MM.1S (cell line): ENCODE data around the gene B4GALT3.

Experiments used
- EZH2 ChIP-seq: fragments of 300-600 bp; sonication (generic); optimal IDR thresholded peaks from 2 replicates; pipeline ENCODE3; 2017; ENCODE audit warnings: low read depth, mild to moderate bottlenecking, antibody characterized with exemption, low read length, mixed read lengths
- TF ChIP-seq, protein P1 (sequence below): fragments of 300-600 bp; sonication (generic); IDR thresholded peaks from 2 replicates; pipeline ENCODE4 v1.5.1; 2016; ENCODE audit warnings: antibody characterized with exemption, low read length, mixed read lengths

DNA sequence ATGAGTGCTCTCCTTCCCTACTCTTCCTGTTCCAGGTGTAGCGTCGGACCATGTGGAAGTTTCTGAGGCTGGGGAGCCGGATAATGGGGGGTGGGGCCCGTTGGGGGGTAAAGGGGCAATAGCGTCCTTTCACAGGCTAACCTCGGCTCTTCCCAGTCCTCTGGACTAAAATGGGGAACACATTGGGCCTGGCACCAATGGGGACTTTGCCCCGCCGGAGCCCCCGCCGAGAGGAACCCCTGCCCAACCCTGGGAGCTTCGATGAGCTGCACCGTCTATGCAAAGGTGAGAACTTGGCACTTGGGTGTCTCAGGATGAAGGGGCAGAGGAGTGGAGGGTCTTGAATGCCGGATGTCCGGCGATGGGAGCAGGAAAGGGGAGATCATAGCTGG is 49.0 kb upstream of the B4GALT3 start:
- TF ChIP-seq, protein P1, sequence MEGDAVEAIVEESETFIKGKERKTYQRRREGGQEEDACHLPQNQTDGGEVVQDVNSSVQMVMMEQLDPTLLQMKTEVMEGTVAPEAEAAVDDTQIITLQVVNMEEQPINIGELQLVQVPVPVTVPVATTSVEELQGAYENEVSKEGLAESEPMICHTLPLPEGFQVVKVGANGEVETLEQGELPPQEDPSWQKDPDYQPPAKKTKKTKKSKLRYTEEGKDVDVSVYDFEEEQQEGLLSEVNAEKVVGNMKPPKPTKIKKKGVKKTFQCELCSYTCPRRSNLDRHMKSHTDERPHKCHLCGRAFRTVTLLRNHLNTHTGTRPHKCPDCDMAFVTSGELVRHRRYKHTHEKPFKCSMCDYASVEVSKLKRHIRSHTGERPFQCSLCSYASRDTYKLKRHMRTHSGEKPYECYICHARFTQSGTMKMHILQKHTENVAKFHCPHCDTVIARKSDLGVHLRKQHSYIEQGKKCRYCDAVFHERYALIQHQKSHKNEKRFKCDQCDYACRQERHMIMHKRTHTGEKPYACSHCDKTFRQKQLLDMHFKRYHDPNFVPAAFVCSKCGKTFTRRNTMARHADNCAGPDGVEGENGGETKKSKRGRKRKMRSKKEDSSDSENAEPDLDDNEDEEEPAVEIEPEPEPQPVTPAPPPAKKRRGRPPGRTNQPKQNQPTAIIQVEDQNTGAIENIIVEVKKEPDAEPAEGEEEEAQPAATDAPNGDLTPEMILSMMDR: no peak
- TF ChIP-seq EZH2: no peak
